Progenitor cell of endocrine pancreas (in vitro differentiated cells): ENCODE results near the gene LDAH. TPM values are rescaled to one million over a fixed set of nuclear protein-coding genes. Genes with fewer than 3 reads are reported as not detected.
A peak's percentile ranks its signal among the peaks of the same experiment; 100 is the strongest.

Experiments used
- DNase-seq: peaks from one replicate; pipeline ENCODE4 v3.0.0; 2021; ENCODE audit warnings: low spot score; ENCODE audit not compliant: unreplicated experiment
- H3K27ac Mint-ChIP-seq: 2 replicates; pipeline ENCODE4 v1.8.0; 2021; ENCODE audit warnings: mild to moderate bottlenecking, moderate library complexity, mixed read lengths
- H3K27me3 Mint-ChIP-seq: 2 replicates; pipeline ENCODE4 v1.8.0; 2021; ENCODE audit warnings: mixed read lengths
- H3K36me3 Mint-ChIP-seq: 2 replicates; pipeline ENCODE4 v1.8.0; 2022; ENCODE audit warnings: mixed read lengths; ENCODE audit not compliant: insufficient read depth
- H3K4me1 Mint-ChIP-seq: 2 replicates; pipeline ENCODE4 v1.8.0; 2021; ENCODE audit warnings: low read depth, mixed read lengths
- H3K4me3 Mint-ChIP-seq: 2 replicates; pipeline ENCODE4 v1.8.0; 2021; ENCODE audit warnings: low read depth, mild to moderate bottlenecking, moderate library complexity, mixed read lengths
- H3K9me3 Mint-ChIP-seq: 2 replicates; pipeline ENCODE4 v1.8.0; 2021; ENCODE audit warnings: low read depth, mixed read lengths
- total RNA-seq: library from RNA; stranded (reverse); gene quantifications from 2 replicates; pipeline ENCODE4 v1.2.1, GENCODE V29; 2021
- TF ChIP-seq, protein P1 (sequence below): fragments of 200-600 bp; sonication (generic); IDR thresholded peaks from one replicate; pipeline ENCODE4 v1.5.0; 2021; ENCODE audit warnings: antibody characterized with exemption, mild to moderate bottlenecking; ENCODE audit not compliant: unreplicated experiment

The LDAH gene
- total RNA-seq, 1 donor from 2014 or later: 25.1 TPM

- no peaks in the 10 kb centered on the region for H3K27me3 Mint-ChIP-seq
- no peak for DNase-seq
These were observed 142.0 kb downstream of the LDAH start for GRCh38 chr2:20680744-20681375.

GRCh38 chr2:20678780-20679179 lies 144.1 kb downstream of the LDAH start:
- Mint-ChIP-seq H3K36me3 (peaks cover 1% of the 10 kb centered on the region), H3K27ac (no peak overlapping the region), H3K9me3 (no peaks in the 10 kb centered on the region), H3K4me1 (no peaks in the 10 kb centered on the region), H3K27me3 (peaks cover 20% of the 10 kb centered on the region), H3K4me3 (no peak overlapping the region)
- TF ChIP-seq, protein P1, sequence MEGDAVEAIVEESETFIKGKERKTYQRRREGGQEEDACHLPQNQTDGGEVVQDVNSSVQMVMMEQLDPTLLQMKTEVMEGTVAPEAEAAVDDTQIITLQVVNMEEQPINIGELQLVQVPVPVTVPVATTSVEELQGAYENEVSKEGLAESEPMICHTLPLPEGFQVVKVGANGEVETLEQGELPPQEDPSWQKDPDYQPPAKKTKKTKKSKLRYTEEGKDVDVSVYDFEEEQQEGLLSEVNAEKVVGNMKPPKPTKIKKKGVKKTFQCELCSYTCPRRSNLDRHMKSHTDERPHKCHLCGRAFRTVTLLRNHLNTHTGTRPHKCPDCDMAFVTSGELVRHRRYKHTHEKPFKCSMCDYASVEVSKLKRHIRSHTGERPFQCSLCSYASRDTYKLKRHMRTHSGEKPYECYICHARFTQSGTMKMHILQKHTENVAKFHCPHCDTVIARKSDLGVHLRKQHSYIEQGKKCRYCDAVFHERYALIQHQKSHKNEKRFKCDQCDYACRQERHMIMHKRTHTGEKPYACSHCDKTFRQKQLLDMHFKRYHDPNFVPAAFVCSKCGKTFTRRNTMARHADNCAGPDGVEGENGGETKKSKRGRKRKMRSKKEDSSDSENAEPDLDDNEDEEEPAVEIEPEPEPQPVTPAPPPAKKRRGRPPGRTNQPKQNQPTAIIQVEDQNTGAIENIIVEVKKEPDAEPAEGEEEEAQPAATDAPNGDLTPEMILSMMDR: no peak
- no peak for DNase-seq

More at GRCh38 chr2:20680744-20681375, 142.0 kb downstream of the LDAH start:
- TF ChIP-seq, protein P1: no peak
- Mint-ChIP-seq H3K4me3 (no peak overlapping the region), H3K36me3 (peaks cover 4% of the 10 kb centered on the region), H3K9me3 (no peaks in the 10 kb centered on the region), H3K4me1 (no peaks in the 10 kb centered on the region), H3K27ac (no peak overlapping the region)

GRCh38 chr2:20678086-20678395 lies 144.9 kb downstream of the LDAH start:
- Mint-ChIP-seq H3K4me3 (no peak overlapping the region), H3K27me3 (peaks cover 28% of the 10 kb centered on the region), H3K4me1 (no peaks in the 10 kb centered on the region), H3K9me3 (no peaks in the 10 kb centered on the region), H3K36me3 (peaks cover 1% of the 10 kb centered on the region), H3K27ac (no peak overlapping the region)
- DNase-seq: no peak
- TF ChIP-seq, protein P1: no peak

- TF ChIP-seq, protein P1: peak; percentile 43
- H3K9me3 Mint-ChIP-seq: no peaks in the 10 kb centered on the region
- no peak overlapping the region for H3K27ac Mint-ChIP-seq
- H3K4me1 Mint-ChIP-seq: no peaks in the 10 kb centered on the region
- DNase-seq: no peak
- H3K36me3 Mint-ChIP-seq: peaks cover 1% of the 10 kb centered on the region
- H3K27me3 Mint-ChIP-seq: peaks cover 33% of the 10 kb centered on the region
- H3K4me3 Mint-ChIP-seq: no peak overlapping the region
These were observed 145.4 kb downstream of the LDAH start for GRCh38 chr2:20677301-20678085.

- Mint-ChIP-seq H3K36me3 (no peaks in the 10 kb centered on the region), H3K27ac (no peak overlapping the region), H3K4me3 (no peak overlapping the region), H3K27me3 (peaks cover 42% of the 10 kb centered on the region), H3K4me1 (no peaks in the 10 kb centered on the region), H3K9me3 (no peaks in the 10 kb centered on the region)
- DNase-seq: no peak
- TF ChIP-seq, protein P1: peak; percentile 21
These were observed 146.3 kb downstream of the LDAH start for GRCh38 chr2:20676353-20677215.
